HepG2 (cell line): Measurements from ENCODE around the gene FAM83E. TPM values are rescaled to one million over a fixed set of nuclear protein-coding genes. Genes with fewer than 3 reads are reported as not detected.

Experiments
- ATAC-seq: fragments of 200-7000 bp; cut with Tn5 transposase; 3 replicates; pipeline ENCODE4 v1.9.1; 2020; ENCODE audit warnings: mild to moderate bottlenecking, moderate library complexity
- BruUV-seq: library from RNA; stranded (reverse); fragments of 400-500 nt; replicated peaks from 2 replicates; lab custom pipeline; 2021; lab: Mats Ljungman, UMichigan
- CTCF ChIA-PET: fragments of 300-600 bp; formaldehyde crosslinking; extraction: SDS; loops from one replicate; lab custom pipeline; 2021; ENCODE audit warnings: low total read pairs, inconsistent platforms, low intra/inter-chr PET ratio; lab: Yijun Ruan, JAX
- POLR2A ChIA-PET: fragments of 350-600 bp; sonication (Branson Sonifier 250); formaldehyde crosslinking; loops from one replicate; lab custom pipeline; 2020; ENCODE audit warnings: antibody characterized with exemption, inconsistent platforms; lab: Yijun Ruan, JAX
- DNase-seq: peaks from one replicate; pipeline ENCODE4 v3.0.0-alpha.2; 2015; ENCODE audit warnings: low spot score
- FAIRE-seq: peaks from 3 replicates; lab custom pipeline; 2011; peaks lifted over from hg19 to GRCh38; lab: Jason Lieb, UNC
- H2AFZ ChIP-seq: one replicate; pipeline ENCODE4 v1.6.1; 2011; ENCODE audit warnings: low read length, inconsistent platforms
- H3K27ac ChIP-seq: fragments of 300-600 bp; 3 replicates; pipeline ENCODE4 v1.8.0; 2011; ENCODE audit warnings: mixed run types, mild to moderate bottlenecking, mixed read lengths, low read length, inconsistent platforms; ENCODE audit not compliant: insufficient read depth; ENCODE audit errors: extremely low read length
- H3K27me3 ChIP-seq, 2 experiments: fragments of 200-600 bp in 1 of 2; 2 replicates in 1 of 2; 3 replicates in 1 of 2; pipeline versions ENCODE4 v1.6.0 to v1.8.0; 2011; ENCODE audit warnings: low read length in 2 of 2, mild to moderate bottlenecking in 2 of 2, moderate library complexity in 2 of 2, inconsistent platforms in 1 of 2; ENCODE audit not compliant: insufficient read depth in 2 of 2, control insufficient read depth in 1 of 2
- H3K36me3 ChIP-seq, 2 experiments: fragments of 200-600 bp in 1 of 2; replicated peaks in 1 of 2; 2 replicates in 1 of 2; 3 replicates in 1 of 2; pipeline versions ENCODE4 v1.5.1 to v1.8.0; 2011; ENCODE audit warnings: low read length in 2 of 2, inconsistent platforms in 1 of 2; ENCODE audit not compliant: insufficient read depth in 2 of 2, control insufficient read depth in 1 of 2
- H3K4me1 ChIP-seq: 2 replicates; pipeline ENCODE4 v1.5.1; 2012; ENCODE audit warnings: low read length, inconsistent platforms; ENCODE audit not compliant: insufficient read depth
- H3K4me2 ChIP-seq: 2 replicates; pipeline ENCODE4 v1.6.0; 2011; ENCODE audit warnings: low read depth, low read length, inconsistent platforms
- H3K4me3 ChIP-seq, 3 experiments: fragments of 200-600 bp in 1 of 3; sonication (generic), shearing (Covaris generic) in 1 of 3; replicated peaks in 1 of 3; 2 replicates each; pipeline ENCODE4 v1.5.1; 2011 to 2016; ENCODE audit warnings: low read length in 3 of 3, inconsistent platforms in 2 of 3, low read depth in 2 of 3, mild to moderate bottlenecking in 2 of 3, control low read depth in 1 of 3, mixed read lengths in 1 of 3; ENCODE audit not compliant: insufficient read depth in 1 of 3
- H3K79me2 ChIP-seq: one replicate; pipeline ENCODE4 v1.6.1; 2011; ENCODE audit warnings: low read length, inconsistent platforms; ENCODE audit not compliant: insufficient read depth
- H3K9ac ChIP-seq: 2 replicates; pipeline ENCODE4 v1.6.0; 2011; ENCODE audit warnings: mild to moderate bottlenecking, low read depth, low read length, inconsistent platforms; ENCODE audit not compliant: insufficient read depth
- H3K9me3 ChIP-seq: 2 replicates; pipeline ENCODE4 v1.5.1; 2012; ENCODE audit warnings: mild to moderate bottlenecking, low read length
- H4K20me1 ChIP-seq: 2 replicates; pipeline ENCODE4 v1.6.0; 2011; ENCODE audit warnings: inconsistent platforms, mild to moderate bottlenecking, low read length, moderate library complexity; ENCODE audit not compliant: insufficient read depth
- DRAP1 ChIP-seq: IDR thresholded peaks from 2 replicates; pipeline ENCODE4 v1.6.1; 2016; ENCODE audit warnings: missing genetic modification reagents, missing compliant biosample characterization
- ISL2 ChIP-seq: sonication (generic); formaldehyde crosslinking; IDR thresholded peaks from 2 replicates; pipeline ENCODE4 v1.5.0; 2020; ENCODE audit warnings: missing genetic modification reagents
- ISX ChIP-seq: sonication (generic); formaldehyde crosslinking; conservative IDR thresholded peaks from 2 replicates; pipeline ENCODE4 v1.5.0; 2020; ENCODE audit warnings: missing genetic modification reagents
- KLF11 ChIP-seq: IDR thresholded peaks from 2 replicates; pipeline ENCODE4 v1.6.1; 2016; ENCODE audit warnings: missing compliant biosample characterization
- KLF16 ChIP-seq, 2 experiments: sonication (generic) in 1 of 2; formaldehyde crosslinking in 1 of 2; IDR thresholded peaks; 2 replicates each; pipeline versions ENCODE4 v1.6.1 to v1.8.0; 2016 to 2023; ENCODE audit warnings: missing genetic modification reagents in 2 of 2, missing compliant biosample characterization in 1 of 2
- KLF9 ChIP-seq: IDR thresholded peaks from 2 replicates; pipeline ENCODE4 v1.6.1; 2016; ENCODE audit warnings: low read depth
- MAZ ChIP-seq, 2 experiments: sonication (generic) in 1 of 2; formaldehyde crosslinking in 1 of 2; IDR thresholded peaks; 2 replicates each; pipeline versions ENCODE4 v1.5.0 to v1.6.1; 2012 to 2020; ENCODE audit warnings: low read depth in 2 of 2, mild to moderate bottlenecking in 2 of 2, borderline replicate concordance in 1 of 2, improper control_type of control experiment in 1 of 2, low read length in 1 of 2, missing genetic modification reagents in 1 of 2, moderate library complexity in 1 of 2
- PHF5A ChIP-seq: IDR thresholded peaks from one replicate; pipeline ENCODE4 v1.6.1; 2018; ENCODE audit warnings: low read depth, missing genetic modification reagents; ENCODE audit not compliant: unreplicated experiment
- SAP130 ChIP-seq: IDR thresholded peaks from 2 replicates; pipeline ENCODE4 v1.6.1; 2016; ENCODE audit warnings: low read depth
- SNAI1 ChIP-seq: sonication (generic); formaldehyde crosslinking; IDR thresholded peaks from 2 replicates; pipeline ENCODE4 v1.5.0; 2020; ENCODE audit warnings: mild to moderate bottlenecking, missing genetic modification reagents, borderline replicate concordance
- SP5 ChIP-seq: IDR thresholded peaks from 2 replicates; pipeline ENCODE4 v1.6.1; 2016; ENCODE audit warnings: low read depth, borderline replicate concordance
- TARDBP ChIP-seq: sonication (generic); formaldehyde crosslinking; IDR thresholded peaks from 2 replicates; pipeline ENCODE4 v1.8.0; 2022; ENCODE audit warnings: mild to moderate bottlenecking, missing genetic modification reagents
- TBP ChIP-seq: sonication (generic); formaldehyde crosslinking; IDR thresholded peaks from 2 replicates; pipeline ENCODE4 v1.5.0; 2020; ENCODE audit warnings: missing genetic modification reagents
- ZNF547 ChIP-seq: sonication (generic); formaldehyde crosslinking; IDR thresholded peaks from 2 replicates; pipeline ENCODE4 v1.5.1; 2020; ENCODE audit warnings: mild to moderate bottlenecking, missing genetic modification reagents
- ZNF792 ChIP-seq: IDR thresholded peaks from 2 replicates; pipeline ENCODE4 v1.6.1; 2016
- ZSCAN22 ChIP-seq: sonication (generic); formaldehyde crosslinking; IDR thresholded peaks from 2 replicates; pipeline ENCODE4 v1.4.0; 2020; ENCODE audit warnings: mild to moderate bottlenecking, missing genetic modification reagents
- ZSCAN25 ChIP-seq: sonication (generic); formaldehyde crosslinking; IDR thresholded peaks from 2 replicates; pipeline ENCODE4 v1.8.0; 2022; ENCODE audit warnings: mild to moderate bottlenecking, missing genetic modification reagents
- WGBS: methylation state at CpG from one replicate; pipeline ENCODE4 v1.1.6; 2017; ENCODE audit warnings: low lambda C conversion rate; 5-methylcytosine and 5-hydroxymethylcytosine counted together
- in situ Hi-C: cut with HindIII; loops from 2 replicates; pipeline ENCODE4 v1.10.0; 2017; ENCODE audit warnings: low pct_unique_long_range_greater_than_20kb; ENCODE audit not compliant: extremely low pct_ligation_motif_present
- intact Hi-C: fragments of 100-400 bp; cut with micrococcal nuclease; formaldehyde crosslinking; loops from one replicate; pipeline ENCODE4 v1.10.0; 2022; ENCODE audit not compliant: unreplicated experiment
- polyA plus RNA-seq, 8 experiments: library from polyadenylated mRNA; depleted of rRNA in 3 of 8; stranded (reverse) in 7 of 8; unstranded in 1 of 8; fragments of >200 nt; fragmentation: Illumina TruSeq in 4 of 8; extraction: Trizol in 4 of 8; gene quantifications; 2 replicates each; pipeline versions ENCODE4 v1.2.1 to v1.2.3, GENCODE V29; 2011 to 2016; ENCODE audit warnings: low read depth in 4 of 8, missing spikeins in 1 of 8, mixed read lengths in 1 of 8; ENCODE audit not compliant: insufficient read depth in 1 of 8
- total RNA-seq, 5 experiments: library from RNA; depleted of rRNA; stranded (reverse); fragments of >200 nt; fragmentation: Illumina TruSeq; extraction: Trizol; gene quantifications; 2 replicates each; pipeline ENCODE4 v1.2.3, GENCODE V29; 2016; ENCODE audit warnings: low read depth in 1 of 5
- TF ChIP-seq, protein P1 (sequence below): sonication (generic); formaldehyde crosslinking; IDR thresholded peaks from 2 replicates; pipeline ENCODE4 v1.4.0; 2020; ENCODE audit warnings: missing genetic modification reagents
- TF ChIP-seq, protein P2 (sequence below): sonication (generic); formaldehyde crosslinking; IDR thresholded peaks from 2 replicates; pipeline ENCODE4; 2020; ENCODE audit warnings: missing genetic modification reagents, mild to moderate bottlenecking, borderline replicate concordance

FAM83E gene
- total and polyA plus RNA-seq, 2 of the 13 experiments (the other 11 are each of a cell fraction or from before 2014, with no cell fraction given): 0.18 to 0.60 TPM

DNA sequence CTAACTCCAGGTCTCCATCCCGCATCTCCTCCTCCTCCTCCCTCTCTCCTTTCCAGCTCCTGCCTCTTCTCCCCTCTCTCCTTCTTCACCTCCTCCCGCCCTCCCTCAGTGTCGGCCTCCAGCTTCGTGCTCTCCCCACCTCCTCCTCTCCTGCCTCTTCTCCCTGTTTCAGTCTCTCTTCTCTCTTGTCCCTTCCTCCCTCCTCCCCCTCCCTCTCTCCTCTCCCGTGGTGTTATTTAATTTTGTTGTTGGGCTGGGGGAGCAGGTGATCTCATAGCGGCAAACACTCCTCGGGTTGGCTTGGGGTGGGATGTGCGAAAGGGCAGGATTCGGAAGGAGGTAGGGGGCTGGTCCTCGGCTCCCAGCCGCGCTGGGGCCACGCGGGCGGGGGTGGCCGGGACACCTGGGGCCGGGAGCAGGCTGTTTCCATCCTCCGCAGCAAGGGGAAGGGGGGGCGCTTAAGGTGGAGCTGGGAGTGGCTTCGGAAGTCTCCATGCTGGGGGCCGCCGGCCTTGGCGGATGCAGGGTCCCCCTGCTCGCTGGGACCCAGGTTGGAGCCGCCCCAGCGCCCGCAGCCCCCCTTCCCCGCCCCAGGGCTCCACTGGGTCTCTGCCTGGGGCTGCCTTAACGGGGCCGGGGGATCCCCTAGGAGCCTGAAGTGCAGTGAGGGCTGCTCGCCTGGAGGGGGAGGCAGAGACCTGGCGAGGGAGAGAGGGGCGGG lies 31.3 kb upstream of the FAM83E start, which contains the start of gene CA11:
TSS of gene CA11 (minus strand) at position 187 of the 721 bp plus-strand sequence. CDS start 555 bp downstream, outside the sequence.
- Histone ChIP-seq H3K9ac (peak within 1 kb of the TSS; percentile 52), H3K9me3 (no peaks in the 10 kb centered on the region), H3K4me1 (peaks cover 18% of the 10 kb centered on the region), H3K27me3 (peaks cover 0 to 1% of the 10 kb centered on the region in 2 experiments; a peak in 2 of 5 replicates), H3K79me2 (no peaks in the 10 kb centered on the region), H3K4me3 (peak within 1 kb of the TSS; percentile 52 to 69 (median 59)), H3K36me3 (no peaks in the 10 kb centered on the region), H2AFZ (peak within 1 kb of the TSS; percentile 86), H3K4me2 (peak within 1 kb of the TSS; percentile 88), H3K27ac (no peak within 1 kb of the TSS), H4K20me1 (no peaks in the 10 kb centered on the region)
- peak; percentile 92 for ATAC-seq
- 1% methylated on average over 26 of the region's 33 CpGs for WGBS
- peak; percentile 70 for DNase-seq
- POLR2A ChIA-PET: interaction anchor here (1.2 to 3.4 kb wide), 8 partner anchors 9 to 161 kb away, joined by 3 to 16 read pairs (median 4); partner anchors contain the start of genes DBP, RPL18 and SPHK2
- intact Hi-C loops (loop anchor here (2.0 kb wide), 1 partner anchor 35 kb away; no protein-coding TSS in a partner anchor), in situ Hi-C loops (loop anchor here (5.0 kb wide), 2 partner anchors 141 to 196 kb away; no protein-coding TSS in a partner anchor)
- CTCF ChIA-PET: interaction anchor here (0.7 to 1.6 kb wide), 4 partner anchors 9 to 189 kb away, joined by 3 to 10 read pairs (median 5); partner anchors contain the start of gene DBP
- FAIRE-seq: no peak
- BruUV-seq: no TSS peak
- TF ChIP-seq MAZ (IDR thresholded peaks at IDR 0.05; ENCODE audit: borderline replicate concordance, low read depth, low read length): peak; percentile 93
- peak; percentile 76; the same call in 1 of the 2 replicates for TF ChIP-seq MAZ (CRISPR knock-in tag; IDR thresholded peaks at IDR 0.05; ENCODE audit: low read depth)
- TF ChIP-seq, protein P1, sequence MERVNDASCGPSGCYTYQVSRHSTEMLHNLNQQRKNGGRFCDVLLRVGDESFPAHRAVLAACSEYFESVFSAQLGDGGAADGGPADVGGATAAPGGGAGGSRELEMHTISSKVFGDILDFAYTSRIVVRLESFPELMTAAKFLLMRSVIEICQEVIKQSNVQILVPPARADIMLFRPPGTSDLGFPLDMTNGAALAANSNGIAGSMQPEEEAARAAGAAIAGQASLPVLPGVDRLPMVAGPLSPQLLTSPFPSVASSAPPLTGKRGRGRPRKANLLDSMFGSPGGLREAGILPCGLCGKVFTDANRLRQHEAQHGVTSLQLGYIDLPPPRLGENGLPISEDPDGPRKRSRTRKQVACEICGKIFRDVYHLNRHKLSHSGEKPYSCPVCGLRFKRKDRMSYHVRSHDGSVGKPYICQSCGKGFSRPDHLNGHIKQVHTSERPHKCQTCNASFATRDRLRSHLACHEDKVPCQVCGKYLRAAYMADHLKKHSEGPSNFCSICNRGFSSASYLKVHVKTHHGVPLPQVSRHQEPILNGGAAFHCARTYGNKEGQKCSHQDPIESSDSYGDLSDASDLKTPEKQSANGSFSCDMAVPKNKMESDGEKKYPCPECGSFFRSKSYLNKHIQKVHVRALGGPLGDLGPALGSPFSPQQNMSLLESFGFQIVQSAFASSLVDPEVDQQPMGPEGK (CRISPR knock-in tag): peak; percentile 73
- no peak for TF ChIP-seq SNAI1 (CRISPR knock-in tag)
- TF ChIP-seq ZNF792 (CRISPR knock-in tag): peak; percentile 16; the same call in 1 of the 2 replicates
- 0 out of 2 replicates have a peak, but pooled peaks have one; percentile 29 for TF ChIP-seq ZNF547
- TF ChIP-seq KLF11 (CRISPR knock-in tag): no peak
- TF ChIP-seq, protein P2, sequence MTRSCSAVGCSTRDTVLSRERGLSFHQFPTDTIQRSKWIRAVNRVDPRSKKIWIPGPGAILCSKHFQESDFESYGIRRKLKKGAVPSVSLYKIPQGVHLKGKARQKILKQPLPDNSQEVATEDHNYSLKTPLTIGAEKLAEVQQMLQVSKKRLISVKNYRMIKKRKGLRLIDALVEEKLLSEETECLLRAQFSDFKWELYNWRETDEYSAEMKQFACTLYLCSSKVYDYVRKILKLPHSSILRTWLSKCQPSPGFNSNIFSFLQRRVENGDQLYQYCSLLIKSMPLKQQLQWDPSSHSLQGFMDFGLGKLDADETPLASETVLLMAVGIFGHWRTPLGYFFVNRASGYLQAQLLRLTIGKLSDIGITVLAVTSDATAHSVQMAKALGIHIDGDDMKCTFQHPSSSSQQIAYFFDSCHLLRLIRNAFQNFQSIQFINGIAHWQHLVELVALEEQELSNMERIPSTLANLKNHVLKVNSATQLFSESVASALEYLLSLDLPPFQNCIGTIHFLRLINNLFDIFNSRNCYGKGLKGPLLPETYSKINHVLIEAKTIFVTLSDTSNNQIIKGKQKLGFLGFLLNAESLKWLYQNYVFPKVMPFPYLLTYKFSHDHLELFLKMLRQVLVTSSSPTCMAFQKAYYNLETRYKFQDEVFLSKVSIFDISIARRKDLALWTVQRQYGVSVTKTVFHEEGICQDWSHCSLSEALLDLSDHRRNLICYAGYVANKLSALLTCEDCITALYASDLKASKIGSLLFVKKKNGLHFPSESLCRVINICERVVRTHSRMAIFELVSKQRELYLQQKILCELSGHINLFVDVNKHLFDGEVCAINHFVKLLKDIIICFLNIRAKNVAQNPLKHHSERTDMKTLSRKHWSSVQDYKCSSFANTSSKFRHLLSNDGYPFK (CRISPR knock-in tag): peak; percentile 32; the same call in 1 of the 2 replicates
- no peak for TF ChIP-seq KLF9 (CRISPR knock-in tag)
- no peak for TF ChIP-seq ISL2 (CRISPR knock-in tag)
- TF ChIP-seq ISX: no peak
- 0 out of 2 replicates have a peak, but pooled peaks have one; percentile 28 for TF ChIP-seq SAP130 (CRISPR knock-in tag)
- peak in 1 of 2 experiments; percentile 58; a peak in 1 of 4 replicates for TF ChIP-seq KLF16 (CRISPR knock-in tag; IDR thresholded peaks at IDR 0.05)
- TF ChIP-seq TBP (CRISPR knock-in tag): no peak
- peak; percentile 93 for TF ChIP-seq ZSCAN25
- peak; percentile 84 for TF ChIP-seq SP5
- no peak for TF ChIP-seq ZSCAN22 (CRISPR knock-in tag)
- TF ChIP-seq PHF5A (CRISPR knock-in tag): peak; percentile 43
- TF ChIP-seq DRAP1 (CRISPR knock-in tag): no peak
- TF ChIP-seq TARDBP (CRISPR knock-in tag): no peak
